Mesodermal cell (in vitro differentiated cells): ENCODE results near the gene INTS6L.
"Not testable (repeated sequence)": the region's sequence is repeated elsewhere in the genome, so short reads cannot be mapped to it uniquely, and the experiment has no call there.

Source experiments
- H3K27ac ChIP-seq: 2 replicates; pipeline ENCODE4 v1.7.0; 2013; ENCODE audit warnings: mild to moderate bottlenecking, low read depth, low read length, moderate library complexity; ENCODE audit not compliant: severe bottlenecking
- H3K36me3 ChIP-seq: 2 replicates; pipeline ENCODE4 v1.7.1; 2013; ENCODE audit warnings: mild to moderate bottlenecking, low read length, moderate library complexity; ENCODE audit not compliant: control insufficient read depth, insufficient read depth
- H3K4me1 ChIP-seq: one replicate; pipeline ENCODE4 v1.7.1; 2013; ENCODE audit warnings: mild to moderate bottlenecking, low read length; ENCODE audit not compliant: insufficient read depth, control insufficient read depth, poor library complexity, severe bottlenecking
- H3K4me3 ChIP-seq: 2 replicates; pipeline ENCODE4 v1.7.0; 2013; ENCODE audit warnings: low read length, control low read depth, mild to moderate bottlenecking; ENCODE audit not compliant: insufficient read depth, poor library complexity, severe bottlenecking; ENCODE audit errors: extremely low read depth
- H3K9me3 ChIP-seq: 2 replicates; pipeline ENCODE4 v1.7.1; 2013; ENCODE audit warnings: mild to moderate bottlenecking, low read length, moderate library complexity; ENCODE audit not compliant: control insufficient read depth
- WGBS, 2 experiments: methylation state at CpG; one replicate each; pipeline ENCODE4 v1.1.5; 2013; ENCODE audit warnings: missing lambda C conversion rate in 2 of 2; ENCODE audit not compliant: insufficient coverage in 2 of 2; 5-methylcytosine and 5-hydroxymethylcytosine counted together

INTS6L gene

DNA sequence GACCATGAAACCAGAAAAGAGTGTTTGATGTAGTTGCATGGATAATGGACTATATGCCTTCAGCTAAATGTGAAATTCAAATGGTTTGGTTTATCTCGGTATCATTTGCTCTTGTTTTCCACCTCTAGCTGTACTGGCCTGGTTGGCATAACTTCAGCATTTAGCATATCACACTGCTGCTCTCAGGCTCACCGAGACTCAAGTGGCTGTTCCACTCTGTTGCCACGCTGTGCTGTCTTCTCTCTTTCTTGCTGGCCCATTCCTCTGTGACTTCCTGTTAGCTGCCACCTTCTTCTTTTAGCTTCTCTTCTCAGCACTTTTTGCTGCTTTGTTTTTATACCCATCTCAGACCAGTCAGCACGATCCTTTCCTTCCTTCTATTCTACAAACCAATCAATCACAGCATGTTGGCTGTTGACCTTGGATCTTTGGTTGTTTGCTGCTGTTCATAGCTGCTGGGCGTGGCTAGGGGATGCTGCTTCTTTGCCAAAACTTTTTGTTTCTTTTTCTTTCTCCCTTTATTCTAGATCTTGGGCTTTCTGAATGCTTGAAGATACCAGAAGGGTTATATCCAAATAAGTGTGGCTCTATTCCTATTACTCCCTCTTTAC is 24.0 kb downstream of the INTS6L start:
- no peak overlapping the region for H3K4me3 ChIP-seq
- H3K27ac ChIP-seq: no peak overlapping the region
- no peaks in the 10 kb centered on the region for H3K9me3 ChIP-seq
- WGBS, 2 experiments: 89 to 100% methylated on average over 1 to 2 of the region's 5 CpGs
- H3K36me3 ChIP-seq: peaks cover 5% of the 10 kb centered on the region
- no peaks in the 10 kb centered on the region for H3K4me1 ChIP-seq

GRCh38 chrX:135547767-135548166 is 27.3 kb downstream of the INTS6L start:
- H3K4me3 ChIP-seq: no peak overlapping the region
- H3K9me3 ChIP-seq: no peaks in the 10 kb centered on the region
- H3K36me3 ChIP-seq: peaks cover 5% of the 10 kb centered on the region
- H3K4me1 ChIP-seq: no peaks in the 10 kb centered on the region
- 50% methylated on average over 1 of the region's 4 CpGs; no CpG with 5 or more reads in 1 of the 2 experiments for WGBS, 2 experiments
- no peak overlapping the region for H3K27ac ChIP-seq

DNA sequence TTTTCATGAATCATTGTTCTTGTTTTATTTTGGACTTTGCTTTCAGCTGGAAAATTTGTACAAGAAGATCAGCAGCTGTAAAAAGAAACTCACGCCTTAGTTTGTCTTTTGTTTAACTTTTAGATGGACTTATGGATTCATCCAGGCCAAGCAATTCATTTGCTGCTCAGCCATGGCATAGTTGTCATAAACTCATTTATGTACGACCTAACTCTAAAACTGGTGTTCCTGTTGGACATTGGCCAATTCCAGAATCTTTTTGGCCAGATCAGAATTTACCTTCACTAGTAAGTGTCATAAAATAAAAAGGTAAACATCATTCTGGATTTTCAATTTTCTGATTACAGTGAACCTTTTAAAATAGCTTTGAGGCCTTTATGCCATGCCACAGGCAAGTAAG is 29.1 kb downstream of the INTS6L start:
- no peak overlapping the region for H3K4me3 ChIP-seq
- peaks cover 5% of the 10 kb centered on the region for H3K36me3 ChIP-seq
- no peak overlapping the region for H3K27ac ChIP-seq
- no peaks in the 10 kb centered on the region for H3K4me1 ChIP-seq
- no peaks in the 10 kb centered on the region for H3K9me3 ChIP-seq
- 80% methylated on average over 1 of the region's 2 CpGs; no CpG with 5 or more reads in 1 of the 2 experiments for WGBS, 2 experiments

GRCh38 chrX:135556055-135556454 is 35.6 kb downstream of the INTS6L start:
- Histone ChIP-seq H3K4me1 (no peaks in the 10 kb centered on the region), H3K27ac (no peak overlapping the region), H3K9me3 (no peaks in the 10 kb centered on the region), H3K4me3 (no peak overlapping the region), H3K36me3 (peaks cover 6% of the 10 kb centered on the region)
- WGBS, 2 experiments: no CpG with 5 or more reads among the region's 3 CpGs

- H3K27ac ChIP-seq: no peak overlapping the region
- no CpG with 5 or more reads among the region's 2 CpGs for WGBS, 2 experiments
- no peak overlapping the region for H3K4me3 ChIP-seq
- peaks cover 6% of the 10 kb centered on the region for H3K36me3 ChIP-seq
- no peaks in the 10 kb centered on the region for H3K4me1 ChIP-seq
- H3K9me3 ChIP-seq: no peaks in the 10 kb centered on the region
Observed at GRCh38 chrX:135557344-135557743, 36.9 kb downstream of the INTS6L start.

DNA sequence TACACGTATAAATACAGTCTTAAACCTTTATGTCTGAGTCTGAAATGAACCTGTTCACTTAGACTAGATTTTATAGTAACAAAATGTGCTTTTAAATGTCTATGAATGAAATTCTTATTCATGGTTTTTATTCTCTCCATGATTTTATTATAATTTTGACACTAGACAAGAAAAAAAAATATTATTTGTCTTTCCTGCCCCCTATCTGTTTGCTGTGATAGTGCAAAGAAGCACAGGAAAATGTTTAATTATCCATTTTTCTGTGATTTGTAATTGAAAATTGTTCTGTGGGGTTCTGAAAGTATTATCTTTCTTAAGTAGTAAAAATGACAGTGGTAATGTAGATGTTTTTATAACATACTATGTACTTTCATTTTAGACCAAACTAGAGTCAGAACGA is 52.0 kb downstream of the INTS6L start:
- peaks cover 4% of the 10 kb centered on the region for H3K36me3 ChIP-seq
- no peaks in the 10 kb centered on the region for H3K9me3 ChIP-seq
- no peak overlapping the region for H3K27ac ChIP-seq
- no CpG with 5 or more reads among the region's 2 CpGs for WGBS, 2 experiments
- H3K4me3 ChIP-seq: no peak overlapping the region
- no peaks in the 10 kb centered on the region for H3K4me1 ChIP-seq

- no peaks in the 10 kb centered on the region for H3K9me3 ChIP-seq
- no peaks in the 10 kb centered on the region for H3K36me3 ChIP-seq
- H3K4me3 ChIP-seq: no peak overlapping the region
- H3K27ac ChIP-seq: no peak overlapping the region
- WGBS, 2 experiments: no CpG with 5 or more reads among the region's 2 CpGs
- H3K4me1 ChIP-seq: no peaks in the 10 kb centered on the region
Observed at GRCh38 chrX:135581496-135581895, 61.0 kb downstream of the INTS6L start.

DNA sequence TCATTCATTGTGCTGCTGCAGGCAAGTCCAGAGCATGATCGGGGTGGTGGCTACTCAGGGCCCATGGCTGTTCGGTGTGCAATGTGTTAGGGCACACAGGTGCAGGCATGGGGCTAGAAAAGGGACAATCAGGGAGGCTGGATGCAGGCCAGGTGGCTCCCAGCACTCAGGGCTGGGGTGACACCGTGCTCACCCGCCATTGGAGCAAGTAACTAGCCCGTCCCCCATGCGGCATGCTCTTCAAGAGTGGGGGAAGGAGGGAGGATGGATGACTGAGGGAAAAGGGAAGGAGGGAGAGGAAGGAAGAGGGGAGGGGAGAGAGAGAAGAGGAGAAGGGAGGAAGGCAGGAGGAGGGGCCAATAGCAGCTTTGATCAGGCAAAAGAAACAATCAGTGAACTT is 64.7 kb downstream of the INTS6L start:
- no peak overlapping the region for H3K27ac ChIP-seq
- no peak overlapping the region for H3K4me3 ChIP-seq
- no peaks in the 10 kb centered on the region for H3K4me1 ChIP-seq
- 87 to 100% methylated on average over 2 to 3 of the region's 6 CpGs for WGBS, 2 experiments
- no peaks in the 10 kb centered on the region for H3K9me3 ChIP-seq
- no peaks in the 10 kb centered on the region for H3K36me3 ChIP-seq

DNA sequence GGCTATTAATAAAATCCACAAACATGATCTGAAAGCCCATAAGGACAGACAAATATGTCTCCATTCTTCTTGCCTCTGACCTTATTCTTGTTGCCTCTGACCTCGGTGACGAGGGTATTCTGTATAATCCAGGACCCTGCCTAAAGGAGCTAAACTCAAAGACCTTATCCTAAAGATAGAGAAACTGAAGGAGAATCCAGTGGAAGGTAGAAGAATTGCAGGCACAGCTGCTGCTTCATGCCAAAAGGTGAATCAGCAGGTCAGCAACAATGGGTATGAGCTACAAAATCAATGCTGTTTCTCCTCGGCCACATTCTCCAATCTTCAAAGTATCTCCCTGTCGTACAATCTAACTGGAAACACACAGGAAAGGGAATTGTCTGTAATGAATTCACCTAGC is 71.4 kb downstream of the INTS6L start:
- no peaks in the 10 kb centered on the region for H3K36me3 ChIP-seq
- WGBS, 2 experiments: 80% methylated on average over 1 of the region's 4 CpGs; no CpG with 5 or more reads in 1 of the 2 experiments
- H3K9me3 ChIP-seq: no peaks in the 10 kb centered on the region
- H3K27ac ChIP-seq: no peak overlapping the region
- no peak overlapping the region for H3K4me3 ChIP-seq
- no peaks in the 10 kb centered on the region for H3K4me1 ChIP-seq

DNA sequence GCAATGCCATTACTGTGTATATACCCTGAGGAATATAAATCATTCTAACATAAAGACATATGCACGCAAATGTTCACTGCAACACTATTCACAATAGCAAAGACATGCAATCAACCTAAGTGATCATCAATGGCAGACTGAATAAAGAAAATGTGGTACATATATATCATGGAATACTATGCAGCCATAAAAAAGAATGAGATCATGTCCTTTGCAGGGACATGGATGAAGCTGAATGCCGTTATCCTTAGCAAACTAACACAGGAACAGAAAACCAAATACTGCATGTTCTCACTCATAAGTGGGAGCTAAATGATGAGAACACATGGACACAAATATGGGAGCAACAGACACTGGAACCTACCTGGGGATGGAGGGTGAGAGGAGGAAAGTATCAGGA is 73.6 kb downstream of the INTS6L start:
- not testable (repeated sequence) for H3K27ac ChIP-seq
- no CpG with 5 or more reads among the region's 2 CpGs for WGBS, 2 experiments

GRCh38 chrX:135594453-135594852 is 74.0 kb downstream of the INTS6L start:
- H3K9me3 ChIP-seq, H3K4me3 ChIP-seq, H3K36me3 ChIP-seq, H3K4me1 ChIP-seq, H3K27ac ChIP-seq: not testable (repeated sequence)
- WGBS, 2 experiments: no CpG with 5 or more reads among the region's 1 CpG

More for the DNA sequence above, 73.6 kb downstream of the INTS6L start:
- H3K4me3 ChIP-seq, H3K9me3 ChIP-seq, H3K4me1 ChIP-seq, H3K36me3 ChIP-seq: not testable (repeated sequence)
